Measurements from ENCODE around the gene CYP4A11.
"Not testable (repeated sequence)": the region's sequence is repeated elsewhere in the genome, so short reads cannot be mapped to it uniquely, and the experiment has no call there.

CYP4A11 gene, protein sequence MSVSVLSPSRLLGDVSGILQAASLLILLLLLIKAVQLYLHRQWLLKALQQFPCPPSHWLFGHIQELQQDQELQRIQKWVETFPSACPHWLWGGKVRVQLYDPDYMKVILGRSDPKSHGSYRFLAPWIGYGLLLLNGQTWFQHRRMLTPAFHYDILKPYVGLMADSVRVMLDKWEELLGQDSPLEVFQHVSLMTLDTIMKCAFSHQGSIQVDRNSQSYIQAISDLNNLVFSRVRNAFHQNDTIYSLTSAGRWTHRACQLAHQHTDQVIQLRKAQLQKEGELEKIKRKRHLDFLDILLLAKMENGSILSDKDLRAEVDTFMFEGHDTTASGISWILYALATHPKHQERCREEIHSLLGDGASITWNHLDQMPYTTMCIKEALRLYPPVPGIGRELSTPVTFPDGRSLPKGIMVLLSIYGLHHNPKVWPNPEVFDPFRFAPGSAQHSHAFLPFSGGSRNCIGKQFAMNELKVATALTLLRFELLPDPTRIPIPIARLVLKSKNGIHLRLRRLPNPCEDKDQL

DNA sequence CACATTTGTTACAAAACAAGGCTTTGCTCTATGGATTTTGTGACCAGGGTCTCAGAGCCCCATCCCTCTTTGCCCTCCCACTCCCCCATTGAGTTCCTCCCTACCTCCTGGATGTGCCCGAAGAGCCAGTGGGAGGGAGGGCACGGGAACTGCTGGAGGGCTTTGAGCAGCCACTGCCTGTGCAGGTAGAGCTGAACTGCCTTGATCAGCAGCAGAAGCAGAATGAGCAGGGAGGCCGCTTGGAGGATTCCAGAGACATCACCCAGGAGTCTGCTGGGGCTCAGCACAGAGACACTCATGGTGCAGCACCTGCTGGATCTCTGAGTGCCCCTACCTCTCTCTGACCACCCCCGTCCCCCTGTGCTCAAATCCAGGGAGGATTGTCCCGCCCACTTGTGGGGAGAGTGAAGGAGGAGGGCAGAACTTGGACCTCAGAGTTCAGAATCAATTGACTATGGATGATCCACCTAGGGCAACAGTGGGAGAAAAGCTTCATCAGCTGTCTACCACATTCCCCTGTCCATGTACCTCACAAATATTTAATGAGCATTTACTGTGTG lies at the start of gene CYP4A11:
Gene CYP4A11 (minus strand): TSS at position 342 of the 560 bp plus-strand sequence. CDS start 43 bp downstream, at position 299.
- no peak for DNase-seq

DNA sequence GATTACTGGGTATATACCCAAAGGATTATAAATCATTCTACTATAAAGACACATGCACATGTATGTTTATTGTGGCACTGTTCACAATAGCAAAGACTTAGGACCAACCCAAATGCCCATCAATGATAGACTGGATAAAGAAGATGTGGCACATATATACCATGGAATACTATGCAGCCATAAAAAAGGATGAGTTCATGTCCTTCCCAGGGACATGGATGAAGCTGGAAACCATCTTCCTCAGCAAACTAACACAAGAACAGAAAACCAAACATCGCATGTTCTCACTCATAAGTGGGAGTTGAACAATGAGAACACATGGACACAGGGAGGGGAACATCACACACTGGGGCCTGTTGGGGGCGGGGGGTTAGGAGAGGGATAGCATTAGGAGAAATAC lies 49.3 kb upstream of the CYP4A11 start:
- not testable (repeated sequence) for DNase-seq

DNA sequence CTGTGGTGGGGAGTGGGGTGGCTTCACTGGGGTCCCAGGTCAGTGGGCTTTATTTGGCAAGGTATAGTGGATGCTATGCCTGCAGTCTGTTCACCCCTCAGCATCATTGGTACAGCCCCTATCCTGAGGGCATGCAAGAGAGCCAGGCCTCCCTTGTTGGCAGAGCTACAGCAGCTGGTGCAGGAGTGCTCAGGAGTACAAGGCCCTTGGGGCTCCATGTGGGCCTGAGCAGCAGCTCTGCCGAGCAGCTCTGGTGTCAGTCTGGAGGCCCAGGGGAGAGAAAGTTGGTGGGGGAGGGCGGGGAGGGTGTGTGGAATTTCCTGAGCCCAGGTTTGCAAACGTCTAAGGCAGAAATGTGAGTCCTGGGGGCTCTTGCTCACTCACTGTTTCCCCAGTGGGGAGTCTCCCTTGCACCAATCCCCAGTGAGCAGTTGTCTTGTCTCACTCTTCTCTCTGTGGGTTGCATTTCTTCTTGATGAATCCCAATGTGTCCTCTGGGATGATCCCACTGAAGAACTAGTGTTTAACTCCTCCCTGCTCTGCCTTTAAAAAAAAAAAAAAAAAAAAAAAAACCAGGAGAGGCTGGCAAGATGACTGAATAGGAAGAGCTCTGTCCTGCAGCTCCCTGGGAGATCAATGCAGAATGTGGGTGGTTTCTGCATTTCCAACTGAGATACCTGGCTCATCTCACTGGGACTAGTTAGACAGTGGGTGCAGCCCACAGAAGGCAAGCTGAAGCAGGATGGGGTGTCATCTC lies 42.7 kb upstream of the CYP4A11 start:
- no peak for DNase-seq

DNA sequence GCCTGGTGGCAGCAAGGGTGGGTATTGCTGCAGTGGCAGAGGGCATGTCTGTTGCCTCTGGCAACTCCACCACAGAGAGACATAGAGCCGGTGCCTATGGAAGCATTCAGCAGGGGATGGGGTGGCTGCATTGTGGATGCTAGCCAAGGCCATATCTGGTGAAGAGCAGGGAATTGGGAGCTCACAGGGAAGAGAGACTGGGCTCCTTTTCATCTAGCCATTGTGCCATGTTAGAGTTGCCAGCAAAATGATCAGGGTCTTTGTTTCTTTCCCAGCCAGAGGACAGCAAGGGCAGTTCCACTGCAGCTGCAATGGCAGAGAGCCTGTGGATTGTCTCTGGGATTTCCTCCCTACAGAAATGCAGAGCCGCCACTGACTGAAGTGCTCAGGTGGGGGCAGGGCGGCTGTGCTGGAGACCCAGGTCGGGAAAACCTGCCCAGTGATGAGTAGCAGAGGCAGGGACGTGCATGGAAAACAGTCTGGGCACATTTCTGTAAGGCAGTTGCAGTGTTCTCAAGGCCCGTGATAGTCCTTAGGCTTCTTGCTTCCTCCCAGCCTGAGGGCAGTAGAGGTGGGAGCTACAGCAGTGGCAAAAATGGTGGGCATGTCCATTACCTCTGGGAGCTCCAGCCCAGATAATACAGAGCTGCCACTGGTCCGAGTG lies 42.0 kb upstream of the CYP4A11 start:
- DNase-seq, result no peak

DNA sequence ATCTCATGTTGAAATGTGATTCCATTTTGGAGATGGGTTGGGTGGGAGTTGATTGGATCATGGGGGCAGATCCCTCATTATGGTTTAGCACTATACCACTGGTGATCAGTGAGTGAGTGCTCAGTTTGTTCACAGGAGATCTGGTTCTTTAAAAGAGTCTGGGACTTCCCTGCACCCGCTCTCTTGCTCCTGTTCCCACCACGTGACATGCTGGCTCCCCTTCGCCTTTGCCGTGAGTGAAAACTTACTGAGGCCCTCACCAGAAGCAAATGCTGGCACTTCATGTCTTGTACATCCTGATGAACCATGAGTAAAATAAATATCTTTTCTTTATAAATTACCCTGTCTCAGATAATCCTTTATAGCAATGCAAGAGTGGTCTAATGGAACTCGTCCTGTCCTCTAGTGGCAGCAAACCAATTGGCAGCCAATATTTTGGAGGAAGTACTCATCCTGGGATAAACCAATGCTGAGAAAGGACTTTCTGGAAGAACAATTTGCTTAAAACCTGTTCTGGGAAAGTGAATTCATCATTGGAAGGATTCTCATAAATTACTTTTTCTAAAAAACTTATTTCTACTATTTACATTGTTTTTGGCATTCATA lies 27.8 kb upstream of the CYP4A11 start:
- DNase-seq, result no peak

DNA sequence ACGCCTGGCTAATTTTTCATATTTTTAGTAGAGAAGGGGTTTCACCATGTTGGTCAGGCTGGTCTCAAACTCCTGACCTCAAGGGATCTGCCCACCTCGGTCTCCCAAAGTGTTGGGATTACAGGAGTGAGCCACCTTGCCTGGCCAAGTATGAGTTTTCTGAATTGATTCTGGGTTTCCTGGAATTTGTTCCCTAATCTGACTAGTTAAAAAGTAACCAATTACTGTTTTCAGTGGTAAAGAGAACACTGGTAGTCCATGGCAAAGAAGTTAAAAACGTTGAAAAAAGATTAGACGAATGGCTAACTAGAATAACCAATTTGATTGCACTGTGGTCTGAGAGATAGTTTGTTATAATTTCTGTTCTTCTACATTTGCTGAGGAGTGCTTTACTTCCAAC lies 21.0 kb upstream of the CYP4A11 start:
- DNase-seq, result not testable (repeated sequence)

DNA sequence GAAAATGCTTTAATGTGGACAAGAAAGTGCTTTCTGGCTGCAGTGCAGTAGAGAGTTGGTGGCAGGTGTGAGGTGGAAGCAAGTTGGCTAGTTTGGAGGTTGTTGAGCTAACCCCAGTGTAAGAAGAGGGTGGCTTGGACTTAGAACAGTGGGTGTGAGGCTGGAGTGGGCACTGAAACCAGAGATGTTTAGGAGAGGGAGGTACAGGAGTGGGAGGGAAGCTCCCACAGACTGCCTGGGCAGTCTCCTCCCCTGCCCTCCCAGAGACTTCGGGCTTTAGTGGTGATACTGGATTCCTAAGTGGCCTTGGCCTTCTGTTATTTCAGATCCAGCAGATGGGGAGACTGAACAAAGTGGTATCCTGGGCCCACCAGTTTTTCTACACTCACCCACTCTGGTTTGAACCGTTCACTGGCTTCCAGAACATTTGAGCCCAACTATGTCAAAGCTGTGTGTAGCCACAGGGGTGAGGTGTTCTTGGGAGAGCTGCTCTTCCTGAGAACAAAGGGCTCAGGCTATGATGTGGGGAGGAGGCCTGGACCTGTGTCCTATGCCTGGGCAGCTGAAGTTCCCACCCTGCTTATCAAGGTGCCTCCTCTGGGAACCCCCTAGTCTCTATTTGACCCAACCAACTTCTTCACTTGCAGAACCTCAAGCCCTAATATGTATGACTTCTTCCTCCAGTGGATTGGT lies 19.9 kb upstream of the CYP4A11 start:
- DNase-seq, result no peak

DNA sequence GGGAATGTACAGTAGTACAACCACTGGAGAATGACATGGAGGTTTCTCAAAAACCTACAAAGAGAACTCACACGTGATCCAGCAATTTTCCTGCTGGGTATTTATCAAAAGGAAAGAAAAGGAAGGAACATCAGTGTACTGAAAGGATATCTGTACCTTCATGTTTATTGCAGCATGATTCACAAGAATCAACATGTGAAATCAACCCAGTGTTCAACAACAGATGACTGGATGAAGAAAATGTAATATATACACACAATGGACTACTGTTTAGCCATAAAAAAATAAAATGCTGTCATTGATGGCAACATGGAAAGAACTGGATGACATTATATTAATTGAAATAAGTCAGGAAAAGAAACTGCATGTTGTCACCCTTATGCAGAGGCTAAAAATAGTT lies 19.0 kb upstream of the CYP4A11 start:
- DNase-seq, result no peak

DNA sequence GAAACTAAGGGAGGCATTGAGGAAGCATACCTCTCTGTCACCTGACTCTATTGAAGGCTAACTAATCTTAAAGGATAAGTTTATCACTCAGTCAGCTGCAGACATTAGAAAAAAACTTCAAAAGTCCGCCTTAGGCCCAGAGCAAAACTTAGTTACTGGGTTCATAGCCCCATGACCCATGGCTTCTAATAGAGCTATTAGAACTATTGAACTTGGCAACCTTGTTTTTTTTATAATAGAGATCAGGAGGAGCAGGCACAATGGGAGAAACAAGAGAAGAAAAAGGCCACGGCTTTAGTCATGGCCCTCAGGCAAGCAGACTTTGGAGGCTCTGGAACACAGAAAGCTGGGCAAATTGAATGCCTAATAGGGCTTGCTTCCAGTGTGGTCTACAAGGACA lies 13.8 kb upstream of the CYP4A11 start:
- not testable (repeated sequence) for DNase-seq

DNA sequence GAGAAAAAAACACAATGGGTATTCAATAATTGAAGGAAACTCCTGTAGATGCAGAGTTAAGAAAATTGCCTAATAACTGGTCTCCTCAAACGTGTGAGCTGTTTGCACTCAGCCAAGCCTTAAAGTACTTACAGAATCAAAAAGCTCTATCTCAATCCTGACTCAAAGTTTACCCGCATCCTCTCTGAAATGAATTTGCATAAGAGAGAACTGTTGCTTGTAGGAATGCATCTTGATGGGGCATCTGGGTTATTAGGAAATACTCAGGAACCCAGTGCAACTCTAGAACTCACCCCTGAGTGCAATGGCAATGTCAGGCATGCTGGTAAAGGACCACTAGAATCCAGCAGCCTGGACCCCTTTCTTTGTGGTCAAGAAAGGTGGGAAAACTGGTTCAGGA lies 12.6 kb upstream of the CYP4A11 start:
- DNase-seq, result not testable (repeated sequence)

DNA sequence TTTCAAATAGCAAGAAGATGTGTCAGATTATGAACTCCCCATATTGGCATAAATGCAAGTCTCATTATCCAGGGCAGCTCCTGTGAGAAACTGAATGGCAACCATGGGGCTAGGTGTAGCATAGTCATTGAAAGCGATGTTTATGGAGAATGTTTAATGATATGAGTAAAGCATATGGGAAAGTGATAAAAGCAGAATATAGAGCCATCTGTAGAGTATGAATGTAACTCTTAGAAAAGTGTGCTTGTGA lies 8.1 kb upstream of the CYP4A11 start:
- not testable (repeated sequence) for DNase-seq

DNA sequence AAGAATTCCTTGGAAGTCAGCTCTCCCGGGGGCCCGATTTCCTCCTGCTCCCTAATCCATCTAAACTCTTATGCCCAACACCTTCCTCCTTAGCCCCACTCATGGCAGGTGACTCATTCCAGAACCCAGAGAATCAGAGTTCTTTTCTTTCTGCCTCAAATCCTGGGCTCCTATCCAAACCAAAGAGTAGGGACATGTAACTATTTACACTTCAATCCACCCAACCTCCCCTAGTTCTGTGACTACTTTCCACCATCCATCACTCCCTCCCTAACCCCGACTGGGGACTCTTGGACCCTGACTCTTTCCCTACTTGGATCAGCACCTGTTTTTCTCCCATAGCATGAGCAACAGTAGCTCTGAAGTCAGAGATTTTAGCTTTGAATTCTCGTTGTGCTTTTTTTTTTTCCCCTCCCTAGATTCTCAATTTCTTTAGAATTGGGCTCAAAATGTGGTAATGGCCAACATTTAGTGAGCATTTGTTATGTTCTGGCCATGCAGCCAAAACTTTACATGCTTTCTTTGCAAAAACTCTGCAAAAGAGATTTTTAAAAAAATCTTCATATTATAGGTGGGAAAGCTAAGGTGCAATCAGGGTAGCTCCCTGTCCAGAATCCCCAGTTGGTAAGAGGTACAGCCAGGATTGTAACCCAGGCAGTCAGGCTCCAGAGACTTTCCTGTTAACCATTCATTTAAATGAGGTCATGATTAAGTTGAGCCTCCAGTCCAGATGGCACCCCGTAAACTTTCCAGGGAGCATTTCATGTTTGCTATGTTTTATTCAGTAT lies 7.5 kb upstream of the CYP4A11 start:
- no peak for DNase-seq

DNA sequence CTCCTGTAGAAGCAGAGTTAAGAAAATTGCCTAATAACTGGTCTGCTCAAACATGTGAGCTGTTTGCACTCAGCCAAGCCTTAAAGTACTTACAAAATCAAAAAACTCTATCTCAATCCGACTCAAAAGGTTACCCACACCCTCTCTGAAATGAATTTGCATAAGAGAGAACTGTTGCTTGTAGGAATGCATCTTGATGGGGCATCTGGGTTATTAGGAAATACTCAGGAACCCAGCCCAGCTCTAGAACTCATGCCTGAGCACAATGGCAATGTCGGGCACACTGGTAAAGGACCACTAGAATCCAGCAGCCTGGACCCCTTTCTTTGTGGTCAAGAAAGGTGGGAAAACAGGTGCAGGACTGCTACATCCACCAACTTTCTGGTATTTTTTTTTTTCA lies 6.4 kb upstream of the CYP4A11 start:
- DNase-seq, result not testable (repeated sequence)

DNA sequence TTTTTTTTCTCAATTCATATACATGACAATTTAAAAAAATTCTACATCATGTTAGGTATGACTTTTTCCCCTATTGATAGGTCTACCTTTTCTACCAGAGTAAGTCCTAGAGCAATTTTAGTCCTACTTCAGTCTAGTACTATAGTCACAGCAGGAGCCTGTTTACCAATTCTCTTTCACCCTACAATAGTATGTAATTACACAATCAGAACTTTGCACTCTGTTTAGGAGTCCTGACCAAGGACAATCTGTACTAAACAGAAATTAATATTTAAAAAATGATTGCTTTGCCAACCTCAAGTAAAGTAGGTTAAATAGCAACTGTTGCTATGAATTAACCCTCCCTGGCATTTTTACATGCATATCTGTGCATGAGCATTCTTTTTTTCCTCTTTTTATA lies 810 bp upstream of the CYP4A11 start:
- no peak for DNase-seq

DNA sequence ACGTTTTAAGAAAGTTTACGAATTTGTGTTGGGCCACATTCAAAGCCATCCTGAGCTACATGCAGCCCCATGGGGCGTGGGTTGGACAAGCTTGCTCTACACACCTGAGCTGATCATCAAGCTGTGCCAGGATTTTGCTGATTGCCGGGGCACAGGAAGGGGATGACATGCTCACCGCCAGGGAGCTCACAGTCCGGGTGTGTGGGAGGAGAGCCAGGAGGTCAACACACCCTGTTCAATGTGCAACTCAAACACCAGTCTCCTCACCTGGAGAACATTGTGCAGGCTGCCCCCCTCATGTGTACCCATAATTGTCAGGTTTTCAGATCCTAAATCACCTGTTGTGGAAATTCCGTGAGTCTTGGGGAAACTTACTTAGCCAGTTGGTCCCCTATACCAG lies 969 bp downstream of the CYP4A11 start:
- DNase-seq, result no peak

DNA sequence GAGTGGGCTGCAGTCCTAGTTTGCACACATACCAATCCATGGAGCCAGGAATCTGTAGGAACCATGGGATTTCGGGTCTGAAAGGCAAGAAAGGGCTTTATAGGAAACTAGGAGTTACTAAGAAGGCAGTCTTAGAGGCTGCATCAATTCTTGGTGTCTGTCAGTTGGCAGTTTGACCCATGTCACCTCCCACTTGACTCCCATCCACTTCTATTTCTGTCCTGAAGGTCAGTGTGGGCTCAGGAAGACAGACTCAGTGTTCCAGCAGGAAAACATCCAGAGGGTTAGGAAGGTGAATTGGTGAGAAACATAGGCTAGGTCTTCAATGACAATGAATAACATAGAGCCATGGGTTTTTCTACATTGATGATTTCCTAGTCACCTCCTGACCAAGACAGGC lies 4.0 kb downstream of the CYP4A11 start:
- DNase-seq, result no peak

DNA sequence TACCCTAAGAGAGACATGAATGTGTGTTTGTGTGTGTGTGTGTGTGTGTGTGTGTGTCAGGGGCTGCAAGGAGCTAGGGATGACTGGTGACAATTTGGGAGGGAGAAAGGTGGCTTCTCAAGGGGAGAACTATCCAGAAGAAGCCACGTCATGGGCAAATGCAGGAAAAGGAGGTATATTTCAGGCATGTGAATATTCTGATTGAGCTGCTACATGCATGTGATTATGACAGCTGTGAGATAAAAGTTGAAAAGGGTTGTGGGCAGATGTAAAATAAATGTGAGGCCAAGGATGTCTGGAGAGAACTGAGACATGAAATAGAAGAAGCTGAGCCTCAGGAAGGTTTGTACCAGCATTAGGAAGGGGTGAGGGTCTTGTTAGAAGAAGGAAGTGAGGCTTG lies 4.5 kb downstream of the CYP4A11 start:
- no peak for DNase-seq

DNA sequence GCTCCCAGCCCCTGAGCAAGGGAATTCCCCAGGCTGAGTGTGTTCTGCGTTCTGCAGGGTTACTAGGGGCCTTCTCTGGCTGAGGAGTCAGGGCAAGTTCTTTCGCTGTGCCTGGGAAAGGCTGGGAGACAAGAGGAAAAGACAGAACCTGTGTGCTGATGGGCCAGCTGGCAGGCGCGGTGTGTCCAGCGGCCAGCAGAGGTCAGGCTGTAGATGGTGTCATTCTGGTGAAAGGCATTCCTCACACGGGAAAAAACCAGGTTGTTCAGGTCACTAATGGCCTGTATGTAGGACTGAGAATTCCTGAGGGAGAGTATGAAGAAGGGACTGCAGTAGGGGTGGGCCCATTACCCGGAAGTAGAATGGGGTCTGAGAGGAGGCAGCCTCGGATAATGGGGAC lies 6.4 kb downstream of the CYP4A11 start:
- not testable (repeated sequence) for DNase-seq

DNA sequence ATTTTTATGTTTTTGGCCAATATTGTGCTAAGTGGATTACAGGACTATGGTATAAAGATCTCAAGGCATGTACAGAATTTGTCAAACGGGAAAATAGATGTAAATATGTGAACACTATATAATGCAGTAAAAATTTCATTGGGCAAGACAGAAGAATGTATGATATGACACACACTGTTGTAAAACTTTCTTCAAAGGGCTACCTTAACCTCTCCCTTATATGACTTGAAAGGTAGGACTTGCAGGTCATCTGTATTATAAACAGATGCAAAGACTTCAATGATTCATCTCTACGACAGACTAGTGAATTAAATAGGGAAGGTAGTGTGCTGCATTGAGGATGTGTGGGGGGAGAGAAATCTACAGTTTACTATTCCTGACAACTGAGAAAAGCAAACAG lies 9.3 kb downstream of the CYP4A11 start:
- not testable (repeated sequence) for DNase-seq

DNA sequence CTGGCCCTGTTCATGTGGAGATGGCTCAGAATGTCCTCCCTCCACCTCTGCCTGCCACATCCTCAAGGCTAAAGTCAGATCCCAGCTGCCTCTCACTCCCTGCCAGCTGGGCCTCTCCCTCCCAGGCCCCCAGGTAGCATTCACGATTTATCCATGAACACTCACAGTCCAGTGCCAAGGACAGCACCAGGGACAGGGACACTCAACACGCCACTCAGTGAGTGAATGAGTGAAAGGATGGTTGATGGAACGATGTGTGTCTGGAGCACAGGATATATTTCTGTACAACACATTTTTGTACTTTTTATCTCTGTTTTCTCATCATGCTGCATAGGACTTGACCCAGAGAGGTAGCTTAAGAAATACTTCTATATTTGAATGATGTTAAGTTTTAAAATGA lies 10.1 kb downstream of the CYP4A11 start:
- DNase-seq, result no peak

DNA sequence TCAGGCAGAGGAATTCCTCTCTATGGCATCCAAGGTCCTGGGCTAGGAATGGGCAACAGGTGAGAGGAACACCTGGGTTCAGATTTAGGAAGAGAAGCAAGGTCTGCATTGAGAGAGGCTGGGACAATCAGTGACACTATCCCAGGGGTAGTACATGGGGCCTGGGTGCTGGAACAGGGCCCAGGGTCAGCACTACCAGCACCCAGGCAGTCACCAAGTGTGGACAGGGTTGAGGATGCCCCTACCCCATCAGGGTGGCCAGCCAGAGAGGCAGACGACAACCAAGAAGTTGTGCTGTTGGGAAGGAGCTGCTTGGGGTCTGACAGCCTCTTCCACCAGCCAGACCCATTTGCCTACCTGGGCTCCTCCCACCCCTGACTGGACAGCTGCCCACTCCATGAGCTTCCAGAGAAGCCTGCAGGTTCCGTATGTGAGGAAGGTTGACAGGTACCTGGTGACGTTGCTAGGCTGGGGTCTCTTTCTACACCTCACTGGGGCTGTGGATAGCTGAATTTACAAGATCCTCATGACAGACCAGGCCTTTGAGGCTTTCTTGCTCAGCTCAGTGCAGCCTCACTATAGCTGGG lies 13.9 kb downstream of the CYP4A11 start:
- DNase-seq, result no peak
